GM21825 (cell line): ENCODE results near the gene ABCG1.

Experiments
- ATAC-seq: cut with Tn5 transposase; IDR thresholded peaks from one replicate; pipeline ENCODE4 v1.9.1; 2021; ENCODE audit warnings: mild to moderate bottlenecking, moderate library complexity; ENCODE audit not compliant: unreplicated experiment

The ABCG1 gene

DNA sequence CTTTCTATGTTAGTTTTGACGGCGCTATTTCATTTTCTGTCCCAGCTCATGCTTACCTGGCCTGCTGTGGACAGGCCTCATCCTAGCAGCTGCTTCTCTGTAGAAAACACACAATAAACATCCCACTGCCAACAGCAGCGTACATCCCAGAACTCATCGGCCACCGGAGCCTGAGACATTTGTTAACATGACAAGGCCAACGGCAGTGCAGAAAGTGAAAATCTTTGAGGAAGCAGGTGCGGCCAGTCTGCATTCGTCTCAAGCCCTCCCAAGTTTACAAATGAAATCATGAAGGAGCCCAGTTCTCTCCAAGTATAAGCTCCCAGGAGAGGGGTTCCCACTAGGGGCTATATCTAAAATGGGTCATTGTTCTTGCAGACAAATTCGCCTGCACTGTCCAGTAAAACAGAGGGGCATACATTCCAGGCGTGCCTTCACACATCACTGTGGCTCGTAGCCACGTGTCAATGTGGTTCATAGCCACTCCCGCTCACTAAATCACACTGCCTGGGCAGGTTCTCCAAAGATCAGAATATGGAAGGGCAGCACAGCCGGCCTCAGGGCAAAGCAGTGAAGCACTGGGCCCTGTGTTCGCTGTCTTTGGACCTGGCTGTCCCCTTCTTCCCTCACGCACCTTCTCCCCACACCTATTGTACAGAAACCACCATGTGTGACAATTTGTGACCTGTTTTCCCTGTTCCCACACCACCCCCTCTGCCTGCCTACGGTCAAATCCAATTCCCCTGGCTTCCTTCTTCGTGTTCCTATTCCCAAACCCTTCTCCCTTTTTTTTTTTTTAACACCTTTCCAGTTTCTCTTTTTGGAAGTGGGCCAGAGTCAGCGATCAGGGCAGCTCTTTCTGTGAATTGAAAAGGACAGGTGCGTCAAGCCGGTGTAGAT is 27.0 kb upstream of the ABCG1 start:
- no peak for ATAC-seq

- no peak for ATAC-seq
Measured at GRCh38 chr21:42193131-42193671, 25.7 kb upstream of the ABCG1 start.

GRCh38 chr21:42193721-42194120 is 25.2 kb upstream of the ABCG1 start:
- no peak for ATAC-seq

DNA sequence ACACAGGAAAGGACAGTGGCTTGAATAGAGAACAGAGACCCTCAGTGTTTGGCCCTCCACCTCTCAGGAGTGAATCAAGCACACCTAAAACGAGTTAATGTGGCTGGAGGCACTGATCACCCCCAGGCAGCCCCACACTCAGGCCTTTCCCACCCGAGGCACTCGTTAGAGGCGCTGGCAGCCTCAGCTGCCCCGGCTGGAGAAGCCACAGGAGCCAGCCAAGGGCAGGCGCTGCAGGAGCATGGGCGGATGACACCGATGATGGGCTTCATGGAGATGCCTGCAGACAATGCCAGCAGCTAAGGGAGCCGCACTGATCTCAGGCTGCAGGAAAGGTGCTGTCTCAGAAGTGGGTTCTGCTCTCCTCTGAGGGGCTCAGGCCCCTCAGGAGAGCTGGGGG is 24.1 kb upstream of the ABCG1 start:
- ATAC-seq, result no peak

DNA sequence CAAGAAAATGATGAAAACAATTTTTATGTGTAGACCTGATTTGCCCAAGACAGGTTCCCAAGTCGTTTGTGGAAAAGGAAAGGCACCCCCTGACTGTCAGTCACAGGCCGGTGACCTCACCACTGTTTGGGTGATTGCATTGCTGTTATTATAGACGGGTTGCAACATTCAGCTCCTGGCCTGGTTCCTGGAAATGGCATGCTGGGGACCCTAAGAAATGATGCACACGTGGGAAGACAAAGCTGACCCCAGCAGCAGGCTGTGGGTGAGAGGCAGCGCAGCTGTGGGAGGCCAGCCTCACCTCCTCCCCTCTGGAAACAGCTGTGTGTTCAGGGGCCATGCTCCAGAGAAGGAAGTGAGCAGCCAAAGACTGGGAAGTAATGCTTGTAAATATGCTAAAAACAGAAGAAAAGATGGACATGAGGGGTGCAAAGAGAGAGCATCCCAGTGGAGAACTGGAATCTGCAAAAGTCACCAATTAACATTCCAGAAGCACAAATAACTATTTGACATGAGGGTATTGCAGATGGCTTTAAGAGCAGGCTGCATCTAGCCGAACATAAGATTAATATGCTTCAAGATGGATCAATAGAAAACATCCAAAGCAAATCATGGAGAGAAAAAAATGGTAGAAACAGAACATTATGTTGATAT is 23.4 kb upstream of the ABCG1 start:
- no peak for ATAC-seq

GRCh38 chr21:42198929-42199867 is 19.7 kb upstream of the ABCG1 start:
- no peak for ATAC-seq

- ATAC-seq, result no peak
Measured at GRCh38 chr21:42199868-42200463, 19.0 kb upstream of the ABCG1 start.

DNA sequence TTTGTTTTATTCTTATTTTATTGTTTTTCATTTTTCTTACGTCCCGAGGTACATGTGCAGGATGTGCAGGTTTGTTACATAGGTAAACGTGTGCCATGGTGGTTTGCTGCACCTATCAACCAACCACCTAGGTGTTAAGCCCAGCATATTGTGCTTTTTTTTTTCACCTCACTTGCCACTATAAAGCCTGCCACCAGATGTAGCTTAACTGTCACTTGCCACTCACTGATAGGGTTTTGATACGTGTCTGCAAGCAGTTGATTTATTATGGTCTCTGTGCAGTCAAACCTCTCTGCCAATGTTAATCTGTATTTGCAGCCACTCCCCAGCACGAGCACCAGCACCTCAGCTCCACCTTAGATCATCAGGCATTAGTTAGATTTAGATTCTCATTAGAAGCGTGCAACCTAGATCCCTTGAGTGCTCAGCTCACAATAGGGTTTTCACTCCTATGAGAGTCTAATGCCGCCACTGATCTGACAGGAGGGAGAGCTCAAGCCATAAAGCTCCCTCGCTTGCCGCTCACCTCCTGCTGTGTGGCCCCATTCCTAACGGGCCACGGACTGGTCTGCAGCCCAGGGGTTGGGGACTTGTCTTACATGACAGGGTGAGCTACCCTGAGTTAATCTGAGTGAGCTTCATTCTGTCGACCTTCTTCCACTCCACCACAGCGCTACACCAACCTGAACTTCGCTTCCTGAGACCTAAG is 17.9 kb upstream of the ABCG1 start:
- no peak for ATAC-seq

GRCh38 chr21:42201615-42202161 is 17.3 kb upstream of the ABCG1 start:
- no peak for ATAC-seq

DNA sequence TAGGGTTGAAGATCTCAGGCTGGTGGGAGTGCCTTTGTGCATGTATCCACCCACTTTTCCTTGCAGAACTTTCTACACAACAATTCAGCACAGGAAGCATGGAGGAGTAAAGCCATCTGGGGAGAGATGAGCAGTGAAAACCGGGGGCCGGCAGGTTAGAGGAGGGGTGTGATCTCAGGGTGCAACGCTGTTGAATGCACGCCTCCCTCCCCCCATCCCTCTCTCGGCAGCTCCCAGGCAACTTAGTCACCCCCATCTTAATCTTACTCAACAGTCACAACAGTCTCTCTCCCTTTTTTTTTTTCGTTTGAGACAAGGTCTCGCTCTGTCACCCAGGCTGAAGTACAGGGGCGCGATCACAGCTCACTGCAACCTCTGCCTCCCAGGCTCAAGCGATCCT is 16.6 kb upstream of the ABCG1 start:
- ATAC-seq, result no peak

DNA sequence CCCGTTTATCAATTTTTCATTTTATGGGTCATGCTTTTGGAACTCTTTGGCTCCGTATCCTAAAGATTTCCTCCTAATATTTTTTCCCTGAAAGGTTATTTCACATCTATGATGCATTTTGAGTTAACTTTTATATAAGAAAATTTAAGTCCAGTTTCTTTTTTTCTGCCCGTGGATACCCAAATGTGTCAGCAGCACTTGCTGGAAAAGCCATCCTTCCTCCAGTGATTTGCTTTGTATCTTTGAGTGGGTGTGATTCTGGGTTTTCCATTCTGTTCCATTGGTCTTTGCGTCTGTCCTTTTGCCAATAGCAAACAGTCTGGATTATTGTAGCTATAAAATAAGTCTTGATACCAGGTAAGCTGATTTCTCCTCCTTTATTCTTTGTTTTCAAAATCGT is 15.6 kb upstream of the ABCG1 start:
- no peak for ATAC-seq

DNA sequence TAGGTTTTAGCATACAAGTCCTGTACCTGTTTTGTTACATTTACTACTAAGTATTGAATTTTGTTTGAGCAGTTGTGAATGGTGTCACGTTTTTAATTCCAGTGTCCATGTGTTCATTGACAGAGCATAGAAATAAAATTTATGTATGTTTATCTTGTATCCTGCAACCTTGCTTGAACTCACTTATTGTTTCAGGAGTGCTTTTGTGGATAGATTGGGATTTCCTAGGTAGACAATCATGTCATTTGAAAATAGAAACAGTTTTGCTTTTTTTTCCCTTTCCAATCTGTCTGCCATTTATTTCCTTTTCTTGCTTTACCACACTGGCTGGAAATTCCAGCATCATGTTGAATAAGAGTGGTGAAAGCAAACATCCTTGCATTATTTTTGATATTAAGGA is 15.0 kb upstream of the ABCG1 start:
- ATAC-seq, result no peak

GRCh38 chr21:42207426-42207825 is 11.5 kb upstream of the ABCG1 start:
- ATAC-seq, result no peak

DNA sequence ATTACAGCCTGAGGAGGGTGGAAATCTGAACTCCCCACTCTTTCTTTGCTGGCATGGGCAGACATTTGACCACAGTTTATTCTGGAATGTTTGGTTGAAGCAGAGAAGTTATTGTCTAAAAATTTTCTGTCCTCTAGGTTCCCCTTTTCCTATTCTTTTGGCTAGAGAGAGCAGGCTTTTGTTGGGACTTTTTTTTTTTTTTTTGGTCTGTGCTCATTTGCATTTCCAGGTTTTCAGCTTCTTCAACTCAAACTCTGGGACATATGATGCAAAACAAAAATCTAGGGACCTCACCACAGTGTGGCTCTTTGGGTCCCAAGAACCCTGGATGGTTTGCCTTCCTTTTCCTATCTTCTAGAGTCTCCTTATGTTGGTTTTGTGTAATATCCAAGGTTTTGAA is 10.9 kb upstream of the ABCG1 start:
- ATAC-seq, result no peak

DNA sequence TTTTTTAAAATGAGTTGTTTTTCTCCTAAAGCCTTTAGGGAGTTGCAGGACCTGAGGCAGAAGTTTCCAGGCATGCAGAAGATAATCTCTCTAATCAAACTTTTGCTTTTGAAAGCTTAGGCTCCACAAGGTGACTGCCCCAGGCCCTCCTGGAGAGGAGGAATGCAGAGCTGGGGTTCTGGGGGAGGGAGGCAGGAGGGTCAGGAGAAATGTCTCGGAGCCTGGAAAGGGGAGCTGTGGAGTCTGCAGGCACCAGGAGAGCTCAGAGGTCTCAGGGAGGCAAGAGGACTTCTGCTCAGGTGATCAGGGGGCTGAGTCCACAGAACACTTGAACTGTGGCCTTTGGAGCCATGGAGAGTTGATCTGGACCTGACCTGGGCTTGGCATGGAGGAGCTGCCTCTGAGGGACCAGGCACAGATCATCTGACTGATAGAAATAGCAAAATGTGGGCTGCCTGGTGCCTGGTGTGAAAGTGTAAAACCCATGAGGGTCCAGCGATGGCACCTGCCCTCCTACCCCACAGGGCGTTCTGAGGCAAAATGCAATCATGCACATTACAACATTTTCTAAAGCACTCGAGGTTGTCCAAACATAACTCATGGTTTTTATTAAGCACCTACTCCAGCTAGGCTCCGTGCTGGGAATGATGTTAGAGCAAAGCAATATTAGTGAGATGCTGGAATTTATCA is 10.0 kb upstream of the ABCG1 start:
- no peak for ATAC-seq

- no peak for ATAC-seq
Measured at GRCh38 chr21:42209801-42210479, 9.0 kb upstream of the ABCG1 start.

DNA sequence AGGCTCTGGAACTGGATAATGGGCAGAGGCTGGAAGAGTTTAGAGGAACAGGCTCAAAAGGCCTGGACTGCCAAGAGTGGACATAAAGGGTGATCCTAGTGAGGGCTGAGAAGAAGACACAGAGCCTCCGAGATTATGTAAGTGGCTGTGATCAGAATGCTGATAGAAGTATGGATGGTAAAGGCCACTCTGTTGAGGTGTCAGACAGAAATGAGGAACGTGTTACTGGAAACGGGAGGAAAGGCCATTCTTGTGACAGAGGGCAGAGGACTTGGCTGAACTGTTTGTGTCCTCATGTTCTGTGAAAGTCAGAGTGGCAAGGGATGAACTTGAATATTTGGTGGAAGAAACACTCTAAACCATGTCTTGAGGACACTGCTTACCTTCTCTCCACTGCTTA is 6.7 kb upstream of the ABCG1 start:
- ATAC-seq, result no peak

DNA sequence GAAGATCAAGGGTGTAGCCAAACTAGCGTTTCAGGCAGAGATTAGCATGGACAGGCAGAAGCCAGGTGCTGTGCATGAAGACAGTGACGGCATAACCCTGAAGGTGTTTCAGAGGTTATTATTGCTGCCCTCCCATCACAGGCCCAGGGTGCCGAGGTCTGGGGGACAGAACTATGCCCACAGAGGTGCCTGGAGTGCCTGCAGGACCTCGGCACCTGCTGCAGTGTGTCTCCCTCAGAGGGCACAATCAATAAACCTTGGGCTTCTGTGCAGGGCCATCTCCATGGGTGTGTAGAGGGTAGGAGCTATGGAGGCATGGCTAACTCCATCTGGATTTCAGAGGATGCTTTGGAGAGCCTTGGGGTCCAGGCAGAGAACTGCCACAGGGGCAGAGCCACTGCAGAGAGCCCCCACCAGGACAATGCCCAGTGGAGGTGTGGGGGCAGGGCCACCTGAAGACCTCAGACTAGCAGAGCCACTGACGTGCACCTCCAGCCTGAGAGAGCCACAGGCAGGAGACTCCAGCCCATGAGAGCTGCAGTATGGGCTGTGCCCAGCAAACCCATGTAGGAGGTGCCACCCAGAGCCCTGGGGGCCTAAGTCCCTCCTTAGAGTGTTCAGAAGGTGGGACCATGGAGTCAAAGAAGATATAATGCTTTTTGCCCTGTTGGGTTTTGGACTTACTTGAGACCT is 5.7 kb upstream of the ABCG1 start:
- ATAC-seq, result no peak
